SU-DHL-6 (cell line): ENCODE data around the gene SMURF1.

ENCODE experiments used
- H2AFZ ChIP-seq: fragments of 200-600 bp; sonication (generic); 2 replicates; pipeline ENCODE4 v1.6.1; 2014; ENCODE audit warnings: low read depth, mild to moderate bottlenecking, moderate library complexity, mixed read lengths, antibody characterized with exemption, low read length; ENCODE audit not compliant: severe bottlenecking
- H3F3A ChIP-seq: fragments of 200-600 bp; shearing (Covaris generic); 2 replicates; pipeline ENCODE4 v1.6.0; 2016; ENCODE audit warnings: antibody characterized with exemption, mild to moderate bottlenecking; ENCODE audit not compliant: insufficient read depth
- H3K27ac ChIP-seq: fragments of 200-600 bp; sonication (generic); 2 replicates; pipeline ENCODE4 v1.5.1; 2016; ENCODE audit warnings: low read depth, mild to moderate bottlenecking, low read length, moderate library complexity, mixed read lengths
- H3K27me3 ChIP-seq: fragments of 200-600 bp; sonication (generic), shearing (Covaris generic); 2 replicates; pipeline ENCODE4 v1.6.0; 2014; ENCODE audit warnings: mild to moderate bottlenecking, low read length
- H3K36me3 ChIP-seq: fragments of 200-600 bp; sonication (generic); 2 replicates; pipeline ENCODE4 v1.6.1; 2014; ENCODE audit warnings: mild to moderate bottlenecking, low read length, mixed read lengths
- H3K4me2 ChIP-seq: fragments of 300-600, 200-600 bp; shearing (Covaris generic), sonication (generic); 2 replicates; pipeline ENCODE4 v1.6.0; 2014; ENCODE audit warnings: low read length, low read depth, mild to moderate bottlenecking; ENCODE audit not compliant: poor library complexity, severe bottlenecking
- H3K4me3 ChIP-seq: fragments of 200-600 bp; sonication (generic); 2 replicates; pipeline ENCODE4 v1.5.1; 2014; ENCODE audit warnings: antibody characterized with exemption, low read length, mild to moderate bottlenecking, mixed read lengths; ENCODE audit not compliant: insufficient read depth, poor library complexity, severe bottlenecking
- H3K79me2 ChIP-seq: fragments of 200-600 bp; sonication (generic); 2 replicates; pipeline ENCODE4 v1.6.1; 2014; ENCODE audit warnings: mild to moderate bottlenecking, low read length, moderate library complexity; ENCODE audit not compliant: insufficient read depth
- H3K9ac ChIP-seq: fragments of 200-600 bp; sonication (generic); 2 replicates; pipeline ENCODE4 v1.7.0; 2014; ENCODE audit warnings: mild to moderate bottlenecking, low read length
- H3K9me2 ChIP-seq: fragments of 200-600 bp; sonication (generic); replicated peaks from 2 replicates; pipeline ENCODE4 v1.6.1; 2014; ENCODE audit warnings: low read length; ENCODE audit not compliant: insufficient read depth
- H3K9me3 ChIP-seq: fragments of 200-600 bp; sonication (generic); 2 replicates; pipeline ENCODE4 v1.6.1; 2014; ENCODE audit warnings: low read length, mixed read lengths; ENCODE audit not compliant: insufficient read depth
- H4K20me1 ChIP-seq: fragments of 200-600 bp; sonication (generic); 2 replicates; pipeline ENCODE4 v1.6.1; 2014; ENCODE audit warnings: low read depth, mild to moderate bottlenecking, antibody characterized with exemption, low read length, moderate library complexity, mixed read lengths
- EZH2phosphoT487 ChIP-seq: fragments of 200-600 bp; sonication (generic), shearing (Covaris generic); conservative IDR thresholded peaks from 2 replicates; pipeline ENCODE4 v1.6.1; 2018; ENCODE audit warnings: mild to moderate bottlenecking, antibody characterized with exemption, low read length, moderate library complexity, mixed read lengths
- TF ChIP-seq, protein P1 (sequence below): fragments of 200-600 bp; sonication (generic); IDR thresholded peaks from one replicate; pipeline ENCODE4 v1.5.1; 2017; ENCODE audit warnings: antibody characterized with exemption, mild to moderate bottlenecking, low read length, moderate library complexity; ENCODE audit not compliant: insufficient read depth, poor library complexity, severe bottlenecking

The SMURF1 gene

DNA sequence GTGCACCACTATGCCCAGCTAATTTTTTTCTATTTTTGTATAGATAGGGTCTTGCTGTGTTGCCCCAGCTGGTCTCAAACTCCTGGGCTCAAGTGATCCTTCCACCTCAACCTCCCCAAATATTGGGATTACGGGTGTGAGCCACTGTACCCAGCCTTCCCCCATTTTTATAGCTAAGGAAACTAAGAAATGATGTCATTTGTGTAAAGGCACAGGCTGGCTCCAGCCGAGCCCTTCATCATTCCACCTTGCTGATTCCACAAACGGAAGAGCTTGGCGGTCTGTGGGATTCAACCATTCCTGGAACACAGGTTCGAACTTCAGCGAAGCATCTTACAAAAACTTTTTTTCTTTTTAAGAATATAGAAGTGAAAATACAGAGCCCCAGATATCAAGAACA, 14.4 kb downstream of the SMURF1 start:
- H3K4me2 ChIP-seq, result no peak overlapping the region
- H4K20me1 ChIP-seq, result peaks cover 30% of the 10 kb centered on the region

DNA sequence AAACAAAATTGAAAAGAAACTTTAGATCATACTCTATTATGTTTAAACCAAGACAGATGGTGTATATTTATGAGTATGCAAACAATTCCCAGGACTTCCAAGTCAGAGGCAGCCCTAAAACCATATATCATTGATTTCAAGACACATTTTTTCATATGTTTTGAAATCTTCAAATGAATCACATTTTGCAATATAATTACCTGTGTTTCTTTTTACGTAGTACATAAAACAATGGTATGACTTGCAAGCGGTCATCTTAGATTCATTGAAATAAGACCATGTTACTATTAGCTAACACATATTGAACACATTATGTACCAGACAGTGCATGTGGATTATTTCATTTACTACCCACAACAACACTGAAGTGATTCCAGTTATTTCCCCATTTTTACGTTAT, 14.9 kb downstream of the SMURF1 start:
- Histone ChIP-seq H3K4me2 (no peak overlapping the region), H3K27me3 (no peaks in the 10 kb centered on the region), H3F3A (no peaks in the 10 kb centered on the region), H3K27ac (no peak overlapping the region), H3K79me2 (peaks cover 98% of the 10 kb centered on the region), H3K9ac (no peak overlapping the region), H4K20me1 (peaks cover 24% of the 10 kb centered on the region), H3K4me3 (no peak overlapping the region), H3K9me2 (no peaks in the 10 kb centered on the region), H3K36me3 (no peaks in the 10 kb centered on the region), H2AFZ (no peak overlapping the region), H3K9me3 (no peaks in the 10 kb centered on the region)
- no peak for TF ChIP-seq EZH2phosphoT487
- TF ChIP-seq, protein P1, sequence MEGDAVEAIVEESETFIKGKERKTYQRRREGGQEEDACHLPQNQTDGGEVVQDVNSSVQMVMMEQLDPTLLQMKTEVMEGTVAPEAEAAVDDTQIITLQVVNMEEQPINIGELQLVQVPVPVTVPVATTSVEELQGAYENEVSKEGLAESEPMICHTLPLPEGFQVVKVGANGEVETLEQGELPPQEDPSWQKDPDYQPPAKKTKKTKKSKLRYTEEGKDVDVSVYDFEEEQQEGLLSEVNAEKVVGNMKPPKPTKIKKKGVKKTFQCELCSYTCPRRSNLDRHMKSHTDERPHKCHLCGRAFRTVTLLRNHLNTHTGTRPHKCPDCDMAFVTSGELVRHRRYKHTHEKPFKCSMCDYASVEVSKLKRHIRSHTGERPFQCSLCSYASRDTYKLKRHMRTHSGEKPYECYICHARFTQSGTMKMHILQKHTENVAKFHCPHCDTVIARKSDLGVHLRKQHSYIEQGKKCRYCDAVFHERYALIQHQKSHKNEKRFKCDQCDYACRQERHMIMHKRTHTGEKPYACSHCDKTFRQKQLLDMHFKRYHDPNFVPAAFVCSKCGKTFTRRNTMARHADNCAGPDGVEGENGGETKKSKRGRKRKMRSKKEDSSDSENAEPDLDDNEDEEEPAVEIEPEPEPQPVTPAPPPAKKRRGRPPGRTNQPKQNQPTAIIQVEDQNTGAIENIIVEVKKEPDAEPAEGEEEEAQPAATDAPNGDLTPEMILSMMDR, result no peak

More for the DNA sequence above, 14.4 kb downstream of the SMURF1 start:
- Histone ChIP-seq H3K4me3 (no peak overlapping the region), H3K27me3 (no peaks in the 10 kb centered on the region), H2AFZ (no peak overlapping the region), H3K9ac (no peak overlapping the region), H3K36me3 (no peaks in the 10 kb centered on the region), H3K9me2 (no peaks in the 10 kb centered on the region), H3F3A (no peaks in the 10 kb centered on the region), H3K27ac (no peak overlapping the region), H3K9me3 (no peaks in the 10 kb centered on the region), H3K79me2 (peaks cover 98% of the 10 kb centered on the region)
- TF ChIP-seq, protein P1, result no peak
- TF ChIP-seq EZH2phosphoT487, result no peak

DNA sequence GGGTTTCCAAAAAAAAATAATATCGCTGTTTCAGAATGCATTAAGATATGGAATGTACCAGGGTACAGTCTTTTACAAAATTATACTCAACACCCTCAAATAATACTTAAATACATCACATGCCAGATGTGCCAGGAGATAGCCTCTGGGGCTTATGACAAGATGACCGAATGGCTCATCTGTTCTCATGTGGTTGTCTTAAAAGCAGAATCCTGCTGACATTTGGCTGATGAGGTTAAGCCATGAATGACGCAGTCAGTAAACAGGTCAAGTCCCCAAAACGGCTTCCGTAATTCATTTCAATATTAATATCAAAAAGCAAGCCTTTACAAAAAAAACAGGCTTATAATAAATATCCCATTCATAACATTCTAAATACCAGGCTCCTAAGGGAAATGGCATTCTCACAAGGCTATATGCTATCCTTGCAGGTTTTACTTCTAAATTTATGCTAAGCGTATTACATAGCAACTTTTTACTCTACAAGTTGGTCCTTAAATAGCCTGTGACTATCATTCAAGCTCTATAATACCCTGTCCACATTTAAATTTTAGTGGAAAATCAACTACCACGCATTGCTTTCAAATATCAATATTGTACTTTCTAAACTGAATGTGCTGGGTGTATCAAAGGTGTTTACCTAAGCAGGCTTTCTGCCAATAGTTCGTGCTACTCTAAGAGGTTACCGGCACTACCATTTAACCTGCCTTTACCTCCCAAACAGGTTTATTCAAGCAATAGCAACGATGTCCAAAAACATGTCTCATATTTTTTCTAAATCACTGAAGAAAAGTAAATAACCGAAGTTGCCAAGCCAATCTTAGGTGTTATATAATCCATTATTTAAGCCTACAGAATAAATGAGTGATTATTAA, 15.6 kb downstream of the SMURF1 start:
- H3K9ac ChIP-seq, result no peak overlapping the region
- peaks cover 98% of the 10 kb centered on the region for H3K79me2 ChIP-seq
- H3K9me2 ChIP-seq, result no peaks in the 10 kb centered on the region
- H3K4me3 ChIP-seq, result no peak overlapping the region
- H4K20me1 ChIP-seq, result peaks cover 18% of the 10 kb centered on the region
- no peak overlapping the region for H2AFZ ChIP-seq
- no peak overlapping the region for H3K4me2 ChIP-seq
- no peaks in the 10 kb centered on the region for H3K27me3 ChIP-seq
- H3K27ac ChIP-seq, result no peak overlapping the region
- TF ChIP-seq, protein P1, result no peak
- H3K36me3 ChIP-seq, result no peaks in the 10 kb centered on the region
- no peaks in the 10 kb centered on the region for H3K9me3 ChIP-seq
- H3F3A ChIP-seq, result no peaks in the 10 kb centered on the region
